HEK293 (cell line): ENCODE data around the gene GASK1B.

Experiments used
- ZNF16 ChIP-seq: fragments of 450-650 bp; formaldehyde crosslinking; IDR thresholded peaks from 2 replicates; pipeline ENCODE4 v1.5.1; 2016; ENCODE audit warnings: low read depth, missing biosample characterization, missing genetic modification characterization

The GASK1B gene

GRCh38 chr4:158125310-158125709 lies 47.5 kb downstream of the GASK1B start (continued):
- no peak for TF ChIP-seq ZNF16 (tag by site-specific recombination)
- TF ChIP-seq, all 188 proteins: peak for 0
